ENCODE data around the gene SIM1.
A peak's percentile ranks its signal among the peaks of the same experiment; 100 is the strongest.

DNA sequence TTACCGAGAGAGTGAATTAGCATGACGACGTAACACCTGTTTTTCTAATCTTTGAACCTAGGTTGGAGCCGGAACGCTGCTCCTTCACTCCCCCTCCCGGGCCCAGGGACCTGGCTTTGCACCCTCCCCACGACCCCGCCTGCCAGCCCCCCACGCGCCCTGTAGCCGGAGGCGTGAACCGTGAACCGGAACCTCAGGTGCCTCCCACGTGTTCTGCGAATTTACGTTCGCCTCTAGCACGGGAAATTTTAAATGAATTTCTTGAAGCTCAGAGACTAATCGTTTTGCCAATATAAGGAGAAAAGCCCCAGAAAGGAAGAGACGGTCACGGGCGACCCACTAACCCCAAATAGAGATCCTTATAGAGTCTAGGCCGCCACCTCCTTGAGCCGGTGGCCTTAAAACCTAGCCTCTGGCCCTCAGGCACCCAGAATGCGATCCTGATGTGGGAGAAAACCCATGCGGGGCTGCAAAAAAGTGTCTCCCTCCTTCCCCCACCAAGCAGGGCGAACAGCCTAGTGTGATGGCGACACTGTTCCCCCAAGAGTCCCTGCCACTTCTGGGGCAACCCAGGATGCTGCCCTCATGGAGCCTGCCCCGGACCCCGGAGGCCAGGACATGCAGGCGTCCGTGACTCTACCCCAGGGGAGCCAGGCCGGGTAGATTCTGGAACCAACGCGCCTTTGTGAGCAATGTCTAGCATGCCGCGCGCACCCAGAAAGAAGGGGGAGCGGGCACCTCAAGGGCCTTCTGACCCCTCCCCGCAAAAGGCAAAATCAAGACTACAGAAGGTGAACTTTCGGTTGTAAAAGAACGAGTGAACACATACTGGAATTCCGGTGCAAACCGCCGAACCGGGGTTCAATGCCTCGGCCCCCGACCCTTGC, 2.7 kb upstream of the SIM1 start:
- TF ChIP-seq, protein P1, sequence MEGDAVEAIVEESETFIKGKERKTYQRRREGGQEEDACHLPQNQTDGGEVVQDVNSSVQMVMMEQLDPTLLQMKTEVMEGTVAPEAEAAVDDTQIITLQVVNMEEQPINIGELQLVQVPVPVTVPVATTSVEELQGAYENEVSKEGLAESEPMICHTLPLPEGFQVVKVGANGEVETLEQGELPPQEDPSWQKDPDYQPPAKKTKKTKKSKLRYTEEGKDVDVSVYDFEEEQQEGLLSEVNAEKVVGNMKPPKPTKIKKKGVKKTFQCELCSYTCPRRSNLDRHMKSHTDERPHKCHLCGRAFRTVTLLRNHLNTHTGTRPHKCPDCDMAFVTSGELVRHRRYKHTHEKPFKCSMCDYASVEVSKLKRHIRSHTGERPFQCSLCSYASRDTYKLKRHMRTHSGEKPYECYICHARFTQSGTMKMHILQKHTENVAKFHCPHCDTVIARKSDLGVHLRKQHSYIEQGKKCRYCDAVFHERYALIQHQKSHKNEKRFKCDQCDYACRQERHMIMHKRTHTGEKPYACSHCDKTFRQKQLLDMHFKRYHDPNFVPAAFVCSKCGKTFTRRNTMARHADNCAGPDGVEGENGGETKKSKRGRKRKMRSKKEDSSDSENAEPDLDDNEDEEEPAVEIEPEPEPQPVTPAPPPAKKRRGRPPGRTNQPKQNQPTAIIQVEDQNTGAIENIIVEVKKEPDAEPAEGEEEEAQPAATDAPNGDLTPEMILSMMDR (IDR thresholded peaks at IDR 0.05; ENCODE audit: control extremely low read depth in 1 of 3, insufficient read depth in 1 of 3, low read depth in 1 of 3, low read length in 3 of 3) = no peak
- TF ChIP-seq, protein P2, sequence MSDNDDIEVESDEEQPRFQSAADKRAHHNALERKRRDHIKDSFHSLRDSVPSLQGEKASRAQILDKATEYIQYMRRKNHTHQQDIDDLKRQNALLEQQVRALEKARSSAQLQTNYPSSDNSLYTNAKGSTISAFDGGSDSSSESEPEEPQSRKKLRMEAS (IDR thresholded peaks at IDR 0.05) = peak; percentile 4; the same call in 1 of the 2 replicates
- peak; percentile 92 for TF ChIP-seq EZH2 (IDR thresholded peaks at IDR 0.05; ENCODE audit: low read depth, low read length, severe bottlenecking)
- peak; percentile 96 for TF ChIP-seq SUZ12 (IDR thresholded peaks at IDR 0.05; ENCODE audit: low read length)
- no peak for TF ChIP-seq SAP30 (IDR thresholded peaks at IDR 0.05; ENCODE audit: insufficient read depth, insufficient replicate concordance, low read length)
- no peak for TF ChIP-seq YY1 (IDR thresholded peaks at IDR 0.05; ENCODE audit: low read depth, low read length)
- no peak for TF ChIP-seq JUND (IDR thresholded peaks at IDR 0.05; ENCODE audit: low read length)
- TF ChIP-seq SRF (IDR thresholded peaks at IDR 0.05; ENCODE audit: low read depth, low read length) = no peak
- no peak for TF ChIP-seq ASH2L (IDR thresholded peaks at IDR 0.05; ENCODE audit: low read length)
- no peak for TF ChIP-seq SP1 (IDR thresholded peaks at IDR 0.05; ENCODE audit: low read depth, low read length)
- no peak for TF ChIP-seq POLR2AphosphoS5 (IDR thresholded peaks at IDR 0.05; ENCODE audit: low read depth, low read length)
